HepG2 (cell line): ENCODE results near the gene ZNF213. TPM values are rescaled to one million over a fixed set of nuclear protein-coding genes. Genes with fewer than 3 reads are reported as not detected.

Experiments
- ATAC-seq: fragments of 200-7000 bp; cut with Tn5 transposase; 3 replicates; pipeline ENCODE4 v1.9.1; 2020; ENCODE audit warnings: mild to moderate bottlenecking, moderate library complexity
- BruUV-seq: library from RNA; stranded (reverse); fragments of 400-500 nt; replicated peaks from 2 replicates; lab custom pipeline; 2021; lab: Mats Ljungman, UMichigan
- CTCF ChIA-PET: fragments of 300-600 bp; formaldehyde crosslinking; extraction: SDS; loops from one replicate; lab custom pipeline; 2021; ENCODE audit warnings: low total read pairs, inconsistent platforms, low intra/inter-chr PET ratio; lab: Yijun Ruan, JAX
- POLR2A ChIA-PET: fragments of 350-600 bp; sonication (Branson Sonifier 250); formaldehyde crosslinking; loops from one replicate; lab custom pipeline; 2020; ENCODE audit warnings: antibody characterized with exemption, inconsistent platforms; lab: Yijun Ruan, JAX
- DNase-seq: peaks from one replicate; pipeline ENCODE4 v3.0.0-alpha.2; 2015; ENCODE audit warnings: low spot score
- FAIRE-seq: peaks from 3 replicates; lab custom pipeline; 2011; peaks lifted over from hg19 to GRCh38; lab: Jason Lieb, UNC
- H2AFZ ChIP-seq: one replicate; pipeline ENCODE4 v1.6.1; 2011; ENCODE audit warnings: low read length, inconsistent platforms
- H3K27ac ChIP-seq: fragments of 300-600 bp; 3 replicates; pipeline ENCODE4 v1.8.0; 2011; ENCODE audit warnings: mixed run types, mild to moderate bottlenecking, mixed read lengths, low read length, inconsistent platforms; ENCODE audit not compliant: insufficient read depth; ENCODE audit errors: extremely low read length
- H3K27me3 ChIP-seq, 2 experiments: fragments of 200-600 bp in 1 of 2; 2 replicates in 1 of 2; 3 replicates in 1 of 2; pipeline versions ENCODE4 v1.6.0 to v1.8.0; 2011; ENCODE audit warnings: low read length in 2 of 2, mild to moderate bottlenecking in 2 of 2, moderate library complexity in 2 of 2, inconsistent platforms in 1 of 2; ENCODE audit not compliant: insufficient read depth in 2 of 2, control insufficient read depth in 1 of 2
- H3K36me3 ChIP-seq, 2 experiments: fragments of 200-600 bp in 1 of 2; replicated peaks in 1 of 2; 2 replicates in 1 of 2; 3 replicates in 1 of 2; pipeline versions ENCODE4 v1.5.1 to v1.8.0; 2011; ENCODE audit warnings: low read length in 2 of 2, inconsistent platforms in 1 of 2; ENCODE audit not compliant: insufficient read depth in 2 of 2, control insufficient read depth in 1 of 2
- H3K4me1 ChIP-seq: 2 replicates; pipeline ENCODE4 v1.5.1; 2012; ENCODE audit warnings: low read length, inconsistent platforms; ENCODE audit not compliant: insufficient read depth
- H3K4me2 ChIP-seq: 2 replicates; pipeline ENCODE4 v1.6.0; 2011; ENCODE audit warnings: low read depth, low read length, inconsistent platforms
- H3K4me3 ChIP-seq, 3 experiments: fragments of 200-600 bp in 1 of 3; sonication (generic), shearing (Covaris generic) in 1 of 3; replicated peaks in 1 of 3; 2 replicates each; pipeline ENCODE4 v1.5.1; 2011 to 2016; ENCODE audit warnings: low read length in 3 of 3, inconsistent platforms in 2 of 3, low read depth in 2 of 3, mild to moderate bottlenecking in 2 of 3, control low read depth in 1 of 3, mixed read lengths in 1 of 3; ENCODE audit not compliant: insufficient read depth in 1 of 3
- H3K79me2 ChIP-seq: one replicate; pipeline ENCODE4 v1.6.1; 2011; ENCODE audit warnings: low read length, inconsistent platforms; ENCODE audit not compliant: insufficient read depth
- H3K9ac ChIP-seq: 2 replicates; pipeline ENCODE4 v1.6.0; 2011; ENCODE audit warnings: mild to moderate bottlenecking, low read depth, low read length, inconsistent platforms; ENCODE audit not compliant: insufficient read depth
- H3K9me3 ChIP-seq: 2 replicates; pipeline ENCODE4 v1.5.1; 2012; ENCODE audit warnings: mild to moderate bottlenecking, low read length
- H4K20me1 ChIP-seq: 2 replicates; pipeline ENCODE4 v1.6.0; 2011; ENCODE audit warnings: inconsistent platforms, mild to moderate bottlenecking, low read length, moderate library complexity; ENCODE audit not compliant: insufficient read depth
- AGO2 ChIP-seq: fragments of 200-400 bp; formaldehyde crosslinking; optimal IDR thresholded peaks from 2 replicates; pipeline ENCODE3; 2017; ENCODE audit warnings: mild to moderate bottlenecking, low read depth, low read length, moderate library complexity
- KIAA2018 ChIP-seq: sonication (generic); formaldehyde crosslinking; IDR thresholded peaks from 2 replicates; pipeline ENCODE4 v1.5.0; 2020; ENCODE audit warnings: mild to moderate bottlenecking, missing genetic modification reagents, borderline replicate concordance
- ZHX2 ChIP-seq, 2 experiments: sonication (generic) in 1 of 2; formaldehyde crosslinking in 1 of 2; IDR thresholded peaks; 2 replicates each; pipeline versions ENCODE4 v1.6.1 to v1.9.0; 2014 to 2022; ENCODE audit warnings: antibody characterized with exemption in 1 of 2, borderline replicate concordance in 1 of 2, inconsistent platforms in 1 of 2, low read depth in 1 of 2, missing genetic modification reagents in 1 of 2
- WGBS: methylation state at CpG from one replicate; pipeline ENCODE4 v1.1.6; 2017; ENCODE audit warnings: low lambda C conversion rate; 5-methylcytosine and 5-hydroxymethylcytosine counted together
- in situ Hi-C: cut with HindIII; loops from 2 replicates; pipeline ENCODE4 v1.10.0; 2017; ENCODE audit warnings: low pct_unique_long_range_greater_than_20kb; ENCODE audit not compliant: extremely low pct_ligation_motif_present
- intact Hi-C: fragments of 100-400 bp; cut with micrococcal nuclease; formaldehyde crosslinking; loops from one replicate; pipeline ENCODE4 v1.10.0; 2022; ENCODE audit not compliant: unreplicated experiment
- polyA plus RNA-seq, 8 experiments: library from polyadenylated mRNA; depleted of rRNA in 3 of 8; stranded (reverse) in 7 of 8; unstranded in 1 of 8; fragments of >200 nt; fragmentation: Illumina TruSeq in 4 of 8; extraction: Trizol in 4 of 8; gene quantifications; 2 replicates each; pipeline versions ENCODE4 v1.2.1 to v1.2.3, GENCODE V29; 2011 to 2016; ENCODE audit warnings: low read depth in 4 of 8, missing spikeins in 1 of 8, mixed read lengths in 1 of 8; ENCODE audit not compliant: insufficient read depth in 1 of 8
- total RNA-seq, 5 experiments: library from RNA; depleted of rRNA; stranded (reverse); fragments of >200 nt; fragmentation: Illumina TruSeq; extraction: Trizol; gene quantifications; 2 replicates each; pipeline ENCODE4 v1.2.3, GENCODE V29; 2016; ENCODE audit warnings: low read depth in 1 of 5
- TF ChIP-seq, protein P1 (sequence below): sonication (generic); formaldehyde crosslinking; IDR thresholded peaks from 2 replicates; pipeline ENCODE4 v1.5.0; 2020; ENCODE audit warnings: mild to moderate bottlenecking, missing genetic modification reagents, moderate library complexity

The ZNF213 gene
- total and polyA plus RNA-seq, 2 of the 13 experiments (the other 11 are each of a cell fraction or from before 2014, with no cell fraction given) = 0.59 to 0.97 TPM

GRCh38 chr16:3115561-3115960 is 19.3 kb upstream of the ZNF213 start:
- Histone ChIP-seq H3K4me1 (peaks cover 24% of the 10 kb centered on the region), H3K27me3 (no peaks in the 10 kb centered on the region), H3K4me2 (no peak overlapping the region), H3K79me2 (peaks cover 11% of the 10 kb centered on the region), H4K20me1 (no peaks in the 10 kb centered on the region), H3K9ac (no peak overlapping the region), H3K27ac (no peak overlapping the region), H3K36me3 (peaks cover 4 to 9% of the 10 kb centered on the region in 2 experiments; a peak in 4 of 5 replicates), H3K4me3 (no peak overlapping the region), H2AFZ (no peak overlapping the region), H3K9me3 (no peaks in the 10 kb centered on the region)
- no peak for ATAC-seq
- WGBS = 100% methylated on average over 1 of the region's 14 CpGs
- intact Hi-C loops (no loop called here), in situ Hi-C loops (no loop called here)
- DNase-seq = no peak
- ChIA-PET CTCF (no interaction called here), POLR2A (interaction anchor here (1.1 kb wide), 1 partner anchor 9 kb away, joined by 3 read pairs; no protein-coding TSS in a partner anchor)
- no peak for FAIRE-seq
- TF ChIP-seq AGO2 (peak; percentile 51), KIAA2018 (no peak), ZHX2 (IDR thresholded peaks at IDR 0.05; ENCODE audit: low read depth) (no peak), ZHX2 (CRISPR knock-in tag; IDR thresholded peaks at IDR 0.05; ENCODE audit: borderline replicate concordance) (no peak)
- TF ChIP-seq, protein P1, sequence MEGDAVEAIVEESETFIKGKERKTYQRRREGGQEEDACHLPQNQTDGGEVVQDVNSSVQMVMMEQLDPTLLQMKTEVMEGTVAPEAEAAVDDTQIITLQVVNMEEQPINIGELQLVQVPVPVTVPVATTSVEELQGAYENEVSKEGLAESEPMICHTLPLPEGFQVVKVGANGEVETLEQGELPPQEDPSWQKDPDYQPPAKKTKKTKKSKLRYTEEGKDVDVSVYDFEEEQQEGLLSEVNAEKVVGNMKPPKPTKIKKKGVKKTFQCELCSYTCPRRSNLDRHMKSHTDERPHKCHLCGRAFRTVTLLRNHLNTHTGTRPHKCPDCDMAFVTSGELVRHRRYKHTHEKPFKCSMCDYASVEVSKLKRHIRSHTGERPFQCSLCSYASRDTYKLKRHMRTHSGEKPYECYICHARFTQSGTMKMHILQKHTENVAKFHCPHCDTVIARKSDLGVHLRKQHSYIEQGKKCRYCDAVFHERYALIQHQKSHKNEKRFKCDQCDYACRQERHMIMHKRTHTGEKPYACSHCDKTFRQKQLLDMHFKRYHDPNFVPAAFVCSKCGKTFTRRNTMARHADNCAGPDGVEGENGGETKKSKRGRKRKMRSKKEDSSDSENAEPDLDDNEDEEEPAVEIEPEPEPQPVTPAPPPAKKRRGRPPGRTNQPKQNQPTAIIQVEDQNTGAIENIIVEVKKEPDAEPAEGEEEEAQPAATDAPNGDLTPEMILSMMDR (CRISPR knock-in tag) = peak; percentile 29; the same call in 1 of the 2 replicates
- BruUV-seq = no TSS peak
